H1 (cell line): ENCODE data around the gene SLX9. TPM values are rescaled to one million over a fixed set of nuclear protein-coding genes. Genes with fewer than 3 reads are reported as not detected.

Source experiments
- CTCF ChIA-PET: fragments of 300-600 bp; sonication (Branson Sonifier 250); formaldehyde crosslinking; loops from one replicate; lab custom pipeline; 2021; ENCODE audit not compliant: partially characterized antibody; lab: Charles Lee
- POLR2A ChIA-PET: fragments of 300-600 bp; sonication (Branson Sonifier 250); formaldehyde crosslinking; loops from one replicate; lab custom pipeline; 2021; ENCODE audit warnings: inconsistent platforms; ENCODE audit not compliant: partially characterized antibody; lab: Charles Lee
- DNase-seq, 2 experiments: peaks; one replicate each; pipeline versions ENCODE4 v3.0.0 to v3.0.0-alpha.2; 2010 to 2022; ENCODE audit warnings: low spot score in 2 of 2, low read depth in 1 of 2, mixed read lengths in 1 of 2
- FAIRE-seq: peaks from 2 replicates; lab custom pipeline; 2011; peaks lifted over from hg19 to GRCh38; lab: Jason Lieb, UNC
- H2AFZ ChIP-seq: 2 replicates; pipeline ENCODE4 v1.8.1; 2012; ENCODE audit warnings: low read length, inconsistent platforms
- H2AK5ac ChIP-seq: 2 replicates; pipeline ENCODE4 v1.6.1; 2013; ENCODE audit warnings: low read depth, low read length
- H2BK120ac ChIP-seq: replicated peaks from 2 replicates; pipeline ENCODE3; 2013; ENCODE audit warnings: low read depth, low read length, inconsistent platforms
- H2BK12ac ChIP-seq: 2 replicates; pipeline ENCODE4 v1.6.1; 2013; ENCODE audit warnings: low read depth, low read length
- H2BK15ac ChIP-seq: 2 replicates; pipeline ENCODE4 v1.6.1; 2013; ENCODE audit warnings: low read length
- H2BK20ac ChIP-seq: 2 replicates; pipeline ENCODE4 v1.6.1; 2013; ENCODE audit warnings: low read length
- H2BK5ac ChIP-seq: 2 replicates; pipeline ENCODE4 v1.6.1; 2013; ENCODE audit warnings: low read depth, low read length
- H3K14ac ChIP-seq: 2 replicates; pipeline ENCODE4 v1.6.1; 2013; ENCODE audit warnings: inconsistent platforms; ENCODE audit not compliant: insufficient read length
- H3K18ac ChIP-seq: 2 replicates; pipeline ENCODE4 v1.6.1; 2013; ENCODE audit warnings: low read length; ENCODE audit errors: extremely low read depth
- H3K23ac ChIP-seq: 2 replicates; pipeline ENCODE4 v1.6.1; 2013; ENCODE audit warnings: inconsistent platforms; ENCODE audit not compliant: insufficient read length
- H3K23me2 ChIP-seq: 2 replicates; pipeline ENCODE4 v1.6.1; 2013; ENCODE audit warnings: low read depth, low read length
- H3K27ac ChIP-seq: 2 replicates; pipeline ENCODE4 v1.6.1; 2011; ENCODE audit warnings: low read depth, low read length, inconsistent platforms
- H3K27me3 ChIP-seq, 4 experiments: replicated peaks in 1 of 4; 1 replicate in 1 of 4; 2 replicates in 3 of 4; pipeline versions ENCODE4 v1.6.1 to v1.8.1; 2011 to 2013; ENCODE audit warnings: low read length in 3 of 4, mild to moderate bottlenecking in 3 of 4, inconsistent platforms in 2 of 4, mixed read lengths in 2 of 4, moderate library complexity in 1 of 4; ENCODE audit not compliant: control insufficient read depth in 3 of 4, insufficient read depth in 3 of 4; ENCODE audit errors: extremely low read depth in 1 of 4
- H3K36me3 ChIP-seq, 4 experiments: 2 replicates each; pipeline versions ENCODE4 v1.6.1 to v1.8.1; 2011 to 2013; ENCODE audit warnings: mild to moderate bottlenecking in 4 of 4, low read length in 3 of 4, moderate library complexity in 2 of 4, control low read depth in 1 of 4, inconsistent platforms in 1 of 4; ENCODE audit not compliant: insufficient read depth in 4 of 4, control insufficient read depth in 2 of 4
- H3K4ac ChIP-seq: replicated peaks from 2 replicates; pipeline ENCODE3; 2013; ENCODE audit warnings: low read length, low read depth, mixed read lengths, inconsistent platforms; ENCODE audit not compliant: insufficient read length
- H3K4me1 ChIP-seq, 4 experiments: replicated peaks in 1 of 4; 1 replicate in 1 of 4; 2 replicates in 3 of 4; pipeline versions ENCODE4 v1.6.1 to v1.8.1; 2011 to 2013; ENCODE audit warnings: low read length in 3 of 4, inconsistent platforms in 2 of 4, mixed read lengths in 1 of 4; ENCODE audit not compliant: insufficient read depth in 4 of 4, control insufficient read depth in 3 of 4
- H3K4me2 ChIP-seq, 2 experiments: 2 replicates each; pipeline versions ENCODE4 v1.6.1 to v1.8.1; 2011 to 2013; ENCODE audit warnings: low read depth in 2 of 2, low read length in 2 of 2, control low read depth in 1 of 2, inconsistent platforms in 1 of 2, mild to moderate bottlenecking in 1 of 2; ENCODE audit not compliant: insufficient read depth in 1 of 2
- H3K4me3 ChIP-seq, 4 experiments: fragments of 200-600, 300-600 bp in 1 of 4; sonication (generic), shearing (Covaris generic), sonication (Bioruptor Twin) in 1 of 4; 2 replicates each; pipeline versions ENCODE4 v1.5.1 to v1.8.1; 2011 to 2016; ENCODE audit warnings: low read length in 4 of 4, low read depth in 3 of 4, control low read depth in 2 of 4, inconsistent platforms in 2 of 4, mild to moderate bottlenecking in 2 of 4, mixed read lengths in 1 of 4, moderate library complexity in 1 of 4; ENCODE audit not compliant: insufficient read depth in 2 of 4; ENCODE audit errors: extremely low read depth in 1 of 4
- H3K56ac ChIP-seq: replicated peaks from 2 replicates; pipeline ENCODE3; 2013; ENCODE audit warnings: low read depth, mild to moderate bottlenecking, mixed read lengths, low read length, inconsistent platforms; ENCODE audit not compliant: insufficient read length
- H3K79me1 ChIP-seq: 2 replicates; pipeline ENCODE4 v1.6.1; 2013; ENCODE audit warnings: low read depth, low read length, control low read depth
- H3K79me2 ChIP-seq, 2 experiments: 2 replicates each; pipeline versions ENCODE4 v1.6.1 to v1.8.1; 2012 to 2013; ENCODE audit warnings: low read length in 2 of 2, mild to moderate bottlenecking in 2 of 2, inconsistent platforms in 1 of 2; ENCODE audit not compliant: insufficient read depth in 2 of 2, control insufficient read depth in 1 of 2
- H3K9ac ChIP-seq, 4 experiments: replicated peaks in 1 of 4; 1 replicate in 1 of 4; 2 replicates in 3 of 4; pipeline versions ENCODE4 v1.6.1 to v1.8.1; 2011 to 2013; ENCODE audit warnings: low read depth in 3 of 4, low read length in 3 of 4, control low read depth in 2 of 4, mild to moderate bottlenecking in 2 of 4, moderate library complexity in 2 of 4, inconsistent platforms in 1 of 4; ENCODE audit errors: extremely low read depth in 1 of 4
- H3K9me3 ChIP-seq, 2 experiments: 2 replicates each; pipeline versions ENCODE4 v1.6.1 to v1.8.1; 2012 to 2013; ENCODE audit warnings: mild to moderate bottlenecking in 2 of 2, moderate library complexity in 2 of 2, control low read depth in 1 of 2, inconsistent platforms in 1 of 2, low read depth in 1 of 2, low read length in 1 of 2, mixed read lengths in 1 of 2; ENCODE audit not compliant: insufficient read depth in 2 of 2
- H4K20me1 ChIP-seq, 2 experiments: replicated peaks in 1 of 2; 2 replicates each; pipeline versions ENCODE3 to v1.8.1; 2011 to 2013; ENCODE audit warnings: inconsistent platforms in 2 of 2, low read length in 2 of 2, mild to moderate bottlenecking in 1 of 2; ENCODE audit not compliant: insufficient read depth in 2 of 2, control insufficient read depth in 1 of 2
- H4K5ac ChIP-seq: 2 replicates; pipeline ENCODE4 v1.6.1; 2013; ENCODE audit warnings: low read length, low read depth, mixed read lengths, inconsistent platforms; ENCODE audit not compliant: insufficient read length
- H4K8ac ChIP-seq: 2 replicates; pipeline ENCODE4 v1.8.0; 2013; ENCODE audit warnings: mild to moderate bottlenecking, moderate library complexity, low read length, inconsistent platforms; ENCODE audit not compliant: insufficient read depth; ENCODE audit errors: extremely low read depth
- H4K91ac ChIP-seq: replicated peaks from 2 replicates; pipeline ENCODE3; 2013; ENCODE audit warnings: low read length, mixed read lengths, inconsistent platforms; ENCODE audit not compliant: insufficient read length
- BACH1 ChIP-seq: IDR thresholded peaks from 2 replicates; pipeline ENCODE4 v1.6.1; 2012; ENCODE audit warnings: low read length, improper control_type of control experiment
- CBX8 ChIP-seq: fragments of 300-800, 300-1000 bp; sonication (generic); IDR thresholded peaks from 2 replicates; pipeline ENCODE4 v1.7.1; 2016; ENCODE audit warnings: low read depth, low read length, borderline replicate concordance
- HDAC2 ChIP-seq, 2 experiments: fragments of 300-600 bp in 1 of 2; sonication (generic) in 1 of 2; IDR thresholded peaks; 2 replicates each; pipeline ENCODE4 v1.6.1; 2011 to 2012; ENCODE audit warnings: low read depth in 2 of 2, low read length in 2 of 2, mild to moderate bottlenecking in 2 of 2, moderate library complexity in 2 of 2, borderline replicate concordance in 1 of 2, inconsistent platforms in 1 of 2
- SUZ12 ChIP-seq: fragments of 200-600 bp; sonication (generic); IDR thresholded peaks from 2 replicates; pipeline ENCODE4 v1.6.1; 2012; ENCODE audit warnings: mild to moderate bottlenecking, inconsistent platforms, low read length, moderate library complexity, mixed read lengths
- WGBS, 2 experiments: shearing (Covaris generic) in 1 of 2; methylation state at CpG; one replicate each; pipeline versions ENCODE4 v1.1.6 to v1.1.7; 2013 to 2015; ENCODE audit warnings: low lambda C conversion rate in 2 of 2, mixed read lengths in 2 of 2, inconsistent platforms in 1 of 2, low coverage in 1 of 2, missing lambda C conversion rate in 1 of 2; ENCODE audit not compliant: insufficient replicate concordance in 2 of 2, insufficient coverage in 1 of 2, insufficient read length in 1 of 2; ENCODE audit errors: extremely low coverage in 1 of 2, missing lambda C conversion rate in 1 of 2; 5-methylcytosine and 5-hydroxymethylcytosine counted together
- polyA plus RNA-seq, 7 experiments: library from polyadenylated mRNA; depleted of rRNA in 3 of 7; stranded (reverse) in 5 of 7; unstranded in 2 of 7; fragments of >200 nt in 5 of 7; fragments of 200-250 nt in 2 of 7; gene quantifications; 1 replicate in 5 of 7; 2 replicates in 1 of 7; 4 replicates in 1 of 7; pipeline versions ENCODE4 v1.2.1 to v1.2.3, GENCODE V29; 2011 to 2013; ENCODE audit warnings: missing spikeins in 2 of 7, mixed read lengths in 2 of 7
- total RNA-seq: library from RNA; stranded (reverse); fragmentation: NEBNext Ultra II Directional; extraction: Animal tissue kit (Norgen Biotek cat#: 25700); gene quantifications from 2 replicates; pipeline ENCODE4 v1.2.1, GENCODE V29; 2021

The SLX9 gene
- total and polyA plus RNA-seq, 2 of the 8 experiments (the other 6 are each of a cell fraction or from before 2014, with no cell fraction given) = 17.7 to 57.3 TPM

- TF ChIP-seq HDAC2 (IDR thresholded peaks at IDR 0.05; ENCODE audit: borderline replicate concordance in 1 of 2, low read depth in 2 of 2, low read length in 2 of 2) = peak in 1 of 2 experiments; percentile 27; a peak in 1 of 4 replicates
- peak; percentile 74 for TF ChIP-seq BACH1
- peak; percentile 3; the same call in 1 of the 2 replicates for TF ChIP-seq SUZ12
- no peak for TF ChIP-seq CBX8
- Histone ChIP-seq H2BK20ac (no peak overlapping the region), H3K23ac (no peak overlapping the region), H3K79me1 (no peaks in the 10 kb centered on the region), H2BK120ac (no peak overlapping the region), H2AK5ac (no peak overlapping the region), H2BK12ac (0 out of 2 replicates have a peak overlapping the region, but pooled peaks have one; percentile 17), H3K14ac (no peak overlapping the region), H3K18ac (no peak overlapping the region), H3K9me3 (no peaks in the 10 kb centered on the region; a peak in 1 of 4 replicates), H3K36me3 (no peaks in the 10 kb centered on the region), H2BK15ac (no peak overlapping the region), H3K9ac (no peak overlapping the region), H3K27me3 (peaks cover 2 to 36% (median 30%) of the 10 kb centered on the region in 4 experiments), H3K4me1 (peaks cover 0 to 17% (median 8%) of the 10 kb centered on the region in 4 experiments; a peak in 6 of 7 replicates), H3K23me2 (peaks cover 4% of the 10 kb centered on the region; the same call in 1 of the 2 replicates), H4K5ac (no peak overlapping the region), H3K27ac (no peak overlapping the region), H2AFZ (no peak overlapping the region), H4K91ac (no peak overlapping the region), H3K79me2 (no peaks in the 10 kb centered on the region), H2BK5ac (no peak overlapping the region), H4K8ac (0 out of 2 replicates have a peak overlapping the region, but pooled peaks have one; percentile 54), H3K4ac (no peak overlapping the region), H3K56ac (no peak overlapping the region), H4K20me1 (no peaks in the 10 kb centered on the region), H3K4me3 (peak overlapping the region in 1 of 4 experiments; percentile 61; a peak in 1 of 8 replicates), H3K4me2 (peak overlapping the region in 1 of 2 experiments; percentile 59; a peak in 2 of 4 replicates)
- ChIA-PET CTCF (interaction anchor here (1.1 to 1.6 kb wide), 2 partner anchors 9 to 123 kb away, joined by 4 to 5 read pairs; no protein-coding TSS in a partner anchor), POLR2A (interaction anchor here (1.0 to 2.3 kb wide), 4 partner anchors 9 to 50 kb away, joined by 3 to 5 read pairs (median 3); no protein-coding TSS in a partner anchor)
- FAIRE-seq (no peak), DNase-seq (no peak)
- WGBS, 2 experiments = 92% methylated on average over 15 of the region's 15 CpGs; no CpG with 5 or more reads in 1 of the 2 experiments
Measured at GRCh38 chr21:45017039-45017960, 77.5 kb downstream of the SLX9 start.
